Activated naive CD8-positive, alpha-beta T cell treated with anti-CD3 and anti-CD28 coated beads, Interleukin-2, amount 50 U/mL, for 24 hours (primary cell): ENCODE measurements around the gene SLX4IP.
A peak's percentile ranks its signal among the peaks of the same experiment; 100 is the strongest.
"Not testable (repeated sequence)": the region's sequence is repeated elsewhere in the genome, so short reads cannot be mapped to it uniquely, and the experiment has no call there.

Experiments used
- ATAC-seq: fragments of 150-1000 bp; cut with Tn5 transposase; one replicate; pipeline ENCODE4 v1.10.0; 2021
- DNase-seq: peaks from one replicate; pipeline ENCODE4 v3.0.0; 2021
- H3K27ac Mint-ChIP-seq: one replicate; pipeline ENCODE4 v1.8.0; 2021; ENCODE audit warnings: mild to moderate bottlenecking, mixed read lengths
- H3K27me3 Mint-ChIP-seq: one replicate; pipeline ENCODE4 v1.8.0; 2021; ENCODE audit warnings: mixed read lengths
- H3K36me3 Mint-ChIP-seq: one replicate; pipeline ENCODE4 v1.8.0; 2021; ENCODE audit warnings: low read depth, mixed read lengths
- H3K4me1 Mint-ChIP-seq: one replicate; pipeline ENCODE4 v1.8.0; 2021; ENCODE audit warnings: mixed read lengths
- H3K4me3 Mint-ChIP-seq: one replicate; pipeline ENCODE4 v1.8.0; 2021; ENCODE audit warnings: mild to moderate bottlenecking, moderate library complexity, mixed read lengths
- H3K9me3 Mint-ChIP-seq: one replicate; pipeline ENCODE4 v1.8.0; 2021; ENCODE audit warnings: mixed read lengths

SLX4IP gene

DNA sequence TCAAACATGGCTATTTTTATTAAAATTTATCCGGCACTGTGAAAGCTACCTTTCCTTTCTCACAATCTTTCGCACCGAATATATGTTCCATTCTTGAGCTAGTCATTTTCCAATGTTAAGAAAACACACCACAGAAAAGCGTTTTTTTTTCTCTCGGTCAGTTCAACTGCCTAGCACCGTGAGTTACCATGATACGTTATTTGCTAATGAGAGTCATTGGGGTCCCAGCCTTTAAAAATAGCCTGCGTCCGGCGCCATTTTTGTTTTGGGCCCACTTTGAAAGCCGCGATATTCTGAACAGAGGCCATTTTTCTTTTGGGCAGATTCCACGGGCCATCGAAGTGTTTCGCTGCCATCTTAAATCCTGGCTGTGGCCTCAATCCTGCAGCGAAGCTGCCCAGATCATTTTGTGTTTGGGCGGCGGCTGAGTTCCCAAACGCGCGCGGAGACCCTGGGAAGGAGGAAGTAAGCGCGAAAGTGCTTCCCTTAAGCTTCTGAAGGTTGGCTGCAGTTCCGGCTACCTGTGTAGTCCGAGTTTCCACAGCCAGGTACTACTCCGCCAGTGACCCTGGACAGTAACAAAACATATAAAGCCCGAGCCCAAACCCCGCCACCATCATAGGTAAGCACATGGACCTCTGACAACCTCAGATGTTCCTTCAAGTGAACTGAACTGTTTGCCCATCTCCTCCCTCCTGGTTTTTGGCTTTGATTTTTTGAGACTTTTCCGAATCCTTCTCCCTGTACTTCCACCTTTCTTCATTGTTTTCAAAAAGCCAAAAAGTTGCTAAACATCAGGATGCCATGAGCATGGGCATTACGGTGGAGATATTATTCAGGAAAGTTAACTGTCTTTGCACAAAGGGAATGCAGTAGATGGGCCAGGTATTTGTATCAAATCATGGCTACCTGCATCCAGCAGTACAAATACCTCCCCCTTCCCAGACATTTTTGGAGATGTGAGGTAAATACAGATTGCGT is at the start of gene SLX4IP:
Gene SLX4IP, plus strand, starts transcription at position 474 of the 981 bp plus-strand sequence. CDS start 22,900 bp downstream, outside the sequence.
- H3K36me3 Mint-ChIP-seq, result peaks cover 6% of the 10 kb centered on the region
- no peaks in the 10 kb centered on the region for H3K27me3 Mint-ChIP-seq
- DNase-seq (peak; percentile 78), ATAC-seq (peak; percentile 70)
- H3K4me3 Mint-ChIP-seq, result peak within 1 kb of the TSS; percentile 85
- no peaks in the 10 kb centered on the region for H3K9me3 Mint-ChIP-seq
- H3K4me1 Mint-ChIP-seq, result peaks cover 58% of the 10 kb centered on the region
- H3K27ac Mint-ChIP-seq, result peak within 1 kb of the TSS; percentile 94

GRCh38 chr20:10385850-10386544 is 49.1 kb upstream of the SLX4IP start:
- DNase-seq (no peak), ATAC-seq (no peak)
- Mint-ChIP-seq H3K27me3 (peaks cover 4% of the 10 kb centered on the region), H3K9me3 (no peaks in the 10 kb centered on the region), H3K27ac (no peak overlapping the region), H3K4me1 (no peaks in the 10 kb centered on the region), H3K36me3 (no peaks in the 10 kb centered on the region), H3K4me3 (no peak overlapping the region)

- Mint-ChIP-seq H3K36me3 (no peaks in the 10 kb centered on the region), H3K4me1 (no peaks in the 10 kb centered on the region), H3K4me3 (no peak overlapping the region), H3K27ac (no peak overlapping the region), H3K27me3 (peaks cover 4% of the 10 kb centered on the region), H3K9me3 (no peaks in the 10 kb centered on the region)
- ATAC-seq (no peak), DNase-seq (no peak)
These were observed 47.4 kb upstream of the SLX4IP start for GRCh38 chr20:10387686-10388085.

DNA sequence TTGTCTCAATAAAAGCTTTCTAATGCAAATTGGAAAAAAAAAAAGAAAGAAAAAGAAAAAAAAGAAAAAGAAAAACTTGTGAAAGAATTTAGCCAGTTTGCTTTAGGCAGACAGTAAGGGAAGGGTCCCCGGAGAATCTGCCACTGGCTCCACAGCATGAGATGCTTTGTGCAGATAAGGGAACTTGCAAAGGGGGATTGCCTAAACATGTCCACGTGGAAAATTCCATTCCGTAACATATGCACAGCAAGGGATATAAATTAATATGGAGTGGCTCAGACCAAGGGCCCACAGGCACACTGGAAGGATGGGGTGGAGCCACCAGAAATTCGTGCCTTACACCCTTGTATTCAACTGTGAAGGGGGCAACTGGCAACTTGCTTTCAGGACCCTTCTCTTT is 46.5 kb upstream of the SLX4IP start:
- DNase-seq (no peak), ATAC-seq (no peak)
- H3K36me3 Mint-ChIP-seq, result no peaks in the 10 kb centered on the region
- H3K27me3 Mint-ChIP-seq, result peaks cover 4% of the 10 kb centered on the region
- H3K4me1 Mint-ChIP-seq, result no peaks in the 10 kb centered on the region
- no peaks in the 10 kb centered on the region for H3K9me3 Mint-ChIP-seq
- no peak overlapping the region for H3K27ac Mint-ChIP-seq
- no peak overlapping the region for H3K4me3 Mint-ChIP-seq

GRCh38 chr20:10390709-10391108 is 44.4 kb upstream of the SLX4IP start:
- DNase-seq (no peak), ATAC-seq (no peak)
- peaks cover 4% of the 10 kb centered on the region for H3K27me3 Mint-ChIP-seq
- H3K4me1 Mint-ChIP-seq, result no peaks in the 10 kb centered on the region
- H3K36me3 Mint-ChIP-seq, result no peaks in the 10 kb centered on the region
- no peak overlapping the region for H3K27ac Mint-ChIP-seq
- no peak overlapping the region for H3K4me3 Mint-ChIP-seq
- no peaks in the 10 kb centered on the region for H3K9me3 Mint-ChIP-seq

GRCh38 chr20:10394752-10395151 is 40.4 kb upstream of the SLX4IP start:
- H3K4me1 Mint-ChIP-seq, H3K4me3 Mint-ChIP-seq, DNase-seq, ATAC-seq, H3K27me3 Mint-ChIP-seq, H3K36me3 Mint-ChIP-seq, H3K9me3 Mint-ChIP-seq, H3K27ac Mint-ChIP-seq: not testable (repeated sequence)

DNA sequence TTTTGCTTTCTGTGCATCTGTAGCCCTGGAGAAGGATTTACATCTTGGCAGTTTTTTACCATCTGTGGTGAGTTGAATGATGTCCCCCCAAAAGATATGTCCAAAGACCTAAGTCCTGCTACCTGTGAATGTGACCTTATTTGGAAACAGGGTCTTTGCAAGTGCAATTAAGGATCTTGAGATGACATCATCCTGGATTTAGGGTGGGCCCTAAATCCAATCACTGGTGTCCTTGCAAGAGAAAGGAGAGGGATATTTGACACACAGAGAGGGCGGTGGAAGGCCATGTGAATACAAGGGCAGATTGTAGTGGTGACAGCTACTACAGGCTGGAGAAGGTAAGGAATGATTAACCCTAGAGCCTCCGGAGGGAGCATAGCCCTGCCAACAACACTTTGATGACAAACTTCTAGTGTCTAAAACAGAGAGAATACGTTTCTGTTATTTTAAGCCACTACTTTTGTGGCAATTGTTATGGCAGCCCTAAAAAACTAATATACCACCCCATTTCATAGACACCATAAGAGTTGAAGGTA is 36.2 kb upstream of the SLX4IP start:
- no peak for ATAC-seq

DNA sequence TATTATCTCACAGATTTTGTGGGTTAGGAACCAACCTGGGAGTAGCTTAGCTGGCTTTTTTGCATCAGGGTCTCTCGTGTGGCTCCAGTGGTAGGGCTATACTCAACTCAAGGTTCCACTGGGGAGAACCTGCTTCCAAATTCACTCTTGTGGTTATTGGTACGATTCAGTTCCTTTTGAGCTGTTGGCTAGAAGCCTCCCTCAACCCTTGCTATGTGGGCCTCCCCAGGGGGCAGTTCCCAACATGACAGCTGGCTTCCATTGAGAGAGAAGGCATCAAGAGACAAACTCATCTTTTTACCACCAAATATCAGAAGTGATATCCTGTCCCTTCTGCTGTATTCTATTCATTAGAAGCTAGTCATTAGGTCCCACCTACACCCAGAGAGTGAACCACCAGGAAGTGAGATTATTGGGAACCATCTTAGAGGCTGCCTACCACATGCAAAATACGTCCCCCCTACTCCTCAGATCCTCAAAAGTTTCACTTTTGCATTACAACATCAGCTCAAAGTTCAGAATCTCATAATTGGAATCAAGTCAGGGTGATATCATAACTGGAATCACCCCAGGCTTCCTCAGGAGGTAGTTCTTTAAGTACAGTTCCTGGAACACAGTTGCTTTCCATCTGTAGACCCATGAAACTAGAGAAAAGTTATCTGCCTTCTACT is 32.0 kb upstream of the SLX4IP start:
- Mint-ChIP-seq H3K27ac (no peak overlapping the region), H3K36me3 (peaks cover 6% of the 10 kb centered on the region), H3K4me1 (no peaks in the 10 kb centered on the region), H3K4me3 (no peak overlapping the region), H3K27me3 (no peaks in the 10 kb centered on the region), H3K9me3 (no peaks in the 10 kb centered on the region)
- ATAC-seq (no peak), DNase-seq (no peak)

More for the DNA sequence above, 36.2 kb upstream of the SLX4IP start:
- Mint-ChIP-seq H3K27me3 (no peaks in the 10 kb centered on the region), H3K36me3 (no peaks in the 10 kb centered on the region), H3K4me1 (no peaks in the 10 kb centered on the region), H3K9me3 (no peaks in the 10 kb centered on the region), H3K4me3 (no peak overlapping the region), H3K27ac (no peak overlapping the region)
- no peak for DNase-seq

- no peak for DNase-seq
- no peaks in the 10 kb centered on the region for H3K9me3 Mint-ChIP-seq
- no peaks in the 10 kb centered on the region for H3K4me1 Mint-ChIP-seq
- H3K36me3 Mint-ChIP-seq, result peaks cover 6% of the 10 kb centered on the region
- no peaks in the 10 kb centered on the region for H3K27me3 Mint-ChIP-seq
- H3K27ac Mint-ChIP-seq, result no peak overlapping the region
- H3K4me3 Mint-ChIP-seq, result no peak overlapping the region
- ATAC-seq, result no peak
These were observed 31.0 kb upstream of the SLX4IP start for GRCh38 chr20:10404023-10404628.

DNA sequence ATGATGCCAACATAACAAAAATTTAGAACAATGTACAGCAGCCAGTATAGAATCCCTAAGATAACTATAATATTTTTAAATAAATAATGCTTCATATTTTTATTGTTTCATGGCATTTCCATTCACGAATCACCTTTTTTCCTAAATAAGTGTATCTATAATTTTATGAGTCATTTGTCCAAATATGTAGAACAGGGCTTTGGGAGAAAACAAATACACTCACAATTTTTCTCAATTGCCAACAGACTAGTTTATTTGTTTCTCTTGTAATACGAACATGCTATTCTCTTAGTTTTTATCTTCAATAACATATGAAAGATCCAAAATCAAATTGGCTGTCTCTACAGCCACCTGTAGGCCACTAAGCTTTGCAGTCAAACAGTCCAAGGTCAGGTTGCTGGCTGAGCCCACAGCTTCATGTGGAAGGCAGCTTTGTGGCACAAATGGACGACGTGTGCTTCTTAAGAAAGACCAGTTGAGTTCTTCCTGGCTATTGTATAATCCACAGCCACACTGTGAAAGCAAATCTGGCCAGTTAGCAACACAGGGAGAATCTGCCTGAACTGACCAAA is 30.1 kb upstream of the SLX4IP start:
- Mint-ChIP-seq H3K4me1 (no peaks in the 10 kb centered on the region), H3K27ac (no peak overlapping the region), H3K4me3 (no peak overlapping the region), H3K9me3 (no peaks in the 10 kb centered on the region), H3K27me3 (no peaks in the 10 kb centered on the region), H3K36me3 (peaks cover 6% of the 10 kb centered on the region)
- DNase-seq, result no peak
- no peak for ATAC-seq

DNA sequence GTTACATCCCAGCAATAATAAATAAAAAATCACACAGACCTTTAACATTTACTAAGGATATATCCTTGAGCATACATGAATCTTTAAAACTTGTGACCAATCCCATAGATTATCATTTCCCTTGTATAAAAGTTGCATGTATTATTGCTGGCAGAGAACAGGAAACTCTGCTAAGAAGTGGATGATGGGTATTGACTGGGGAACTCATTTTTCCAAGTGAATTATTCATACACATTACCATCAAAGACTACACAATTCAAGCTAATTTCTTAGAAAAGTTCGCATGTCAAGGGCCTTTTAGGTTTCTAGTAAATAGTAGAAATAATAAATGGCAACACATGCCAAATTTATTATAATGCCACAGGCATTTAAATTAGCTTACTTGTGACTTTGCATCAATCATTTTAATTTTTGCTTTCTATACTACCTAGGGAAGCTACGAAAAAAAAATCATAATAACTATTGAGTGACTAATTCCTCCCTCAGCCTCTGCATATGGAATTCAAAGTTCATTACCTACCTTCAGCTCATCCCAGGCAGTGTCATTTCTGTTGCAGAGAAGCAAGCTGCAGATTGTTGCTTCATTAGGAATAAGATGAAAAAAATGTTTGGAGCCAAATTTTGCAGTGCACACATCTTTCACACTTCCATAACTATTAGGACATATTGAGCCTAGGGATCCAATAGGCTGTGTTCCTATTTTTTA is 26.8 kb upstream of the SLX4IP start:
- no peak for ATAC-seq
- Mint-ChIP-seq H3K4me3 (no peak overlapping the region), H3K27ac (no peak overlapping the region), H3K4me1 (no peaks in the 10 kb centered on the region), H3K36me3 (peaks cover 8% of the 10 kb centered on the region), H3K27me3 (no peaks in the 10 kb centered on the region), H3K9me3 (no peaks in the 10 kb centered on the region)
- DNase-seq, result no peak

DNA sequence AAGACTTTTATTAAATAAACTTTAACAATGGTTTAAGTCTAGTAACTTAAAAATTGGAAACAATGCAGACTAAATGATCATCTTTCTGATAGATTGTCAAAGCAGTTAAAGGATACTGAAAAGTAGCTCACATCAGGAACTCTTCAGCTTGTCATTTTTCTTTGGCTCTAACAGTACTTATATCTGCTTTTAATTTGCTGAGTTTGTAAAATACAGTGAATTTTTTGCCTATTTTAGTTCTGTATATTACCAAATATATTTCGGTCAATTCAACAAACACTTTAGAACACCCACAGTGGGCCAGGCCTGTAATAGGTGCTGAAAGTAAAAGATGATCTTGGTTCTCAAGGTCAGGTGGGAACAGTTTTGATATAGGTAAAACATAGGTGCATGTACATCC is 23.4 kb upstream of the SLX4IP start:
- Mint-ChIP-seq H3K9me3 (no peaks in the 10 kb centered on the region), H3K4me1 (peaks cover 7% of the 10 kb centered on the region), H3K36me3 (peaks cover 5% of the 10 kb centered on the region), H3K4me3 (no peak overlapping the region), H3K27me3 (no peaks in the 10 kb centered on the region), H3K27ac (no peak overlapping the region)
- no peak for DNase-seq
- ATAC-seq, result no peak

DNA sequence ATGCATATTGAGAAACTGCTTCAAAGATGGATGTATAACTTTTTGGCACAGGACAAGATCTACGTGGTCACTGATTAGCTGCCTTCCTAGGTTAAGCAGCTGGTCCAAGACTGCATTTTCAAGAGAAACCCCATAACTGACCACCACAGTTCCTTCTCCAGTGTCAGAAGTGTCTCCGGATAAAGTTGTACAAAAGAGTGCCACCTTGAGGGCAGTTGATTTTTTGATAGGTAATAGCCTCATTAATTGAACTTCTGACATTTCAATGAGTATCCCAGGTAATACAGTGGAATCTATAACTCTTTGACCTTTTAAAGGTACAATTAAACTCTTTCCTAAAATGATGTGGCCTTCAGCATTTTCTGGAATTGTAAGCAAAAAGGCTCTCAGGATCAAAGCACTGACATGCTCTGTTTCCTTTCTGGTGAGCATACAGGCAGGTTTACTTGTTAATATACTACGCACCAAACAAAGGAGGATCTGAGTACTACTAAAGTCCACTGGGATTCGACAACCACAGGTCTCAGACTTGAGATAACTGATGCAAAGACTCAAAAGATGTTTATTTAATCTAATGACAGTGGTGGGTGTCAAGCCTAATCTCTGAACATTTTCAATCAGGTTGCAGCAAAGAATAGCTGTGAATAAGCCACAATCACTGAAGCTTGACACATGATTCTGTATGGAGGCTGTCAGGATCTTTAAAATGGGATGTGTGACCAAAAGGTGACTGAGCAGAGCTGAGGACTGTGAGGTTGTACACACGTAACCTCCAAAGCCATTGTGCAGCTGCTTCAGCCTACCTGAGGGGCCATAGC is 22.3 kb upstream of the SLX4IP start:
- ATAC-seq (no peak), DNase-seq (no peak)
- peaks cover 10% of the 10 kb centered on the region for H3K4me1 Mint-ChIP-seq
- H3K36me3 Mint-ChIP-seq, result peaks cover 8% of the 10 kb centered on the region
- H3K4me3 Mint-ChIP-seq, result no peak overlapping the region
- H3K27ac Mint-ChIP-seq, result no peak overlapping the region
- H3K9me3 Mint-ChIP-seq, result no peaks in the 10 kb centered on the region
- no peaks in the 10 kb centered on the region for H3K27me3 Mint-ChIP-seq
